ENCODE results near the gene NTSR2.

NTSR2 gene

GRCh38 chr2:11699686-11700670, 30.0 kb upstream of the NTSR2 start:
- no peak for DNase-seq (ENCODE audit: low spot score)

GRCh38 chr2:11698009-11698922, 28.3 kb upstream of the NTSR2 start:
- DNase-seq (ENCODE audit: low spot score): no peak

GRCh38 chr2:11697103-11697871, 27.3 kb upstream of the NTSR2 start:
- no peak for DNase-seq (ENCODE audit: low spot score)

- no peak for DNase-seq (ENCODE audit: low spot score)
Measured at GRCh38 chr2:11696736-11697102, 26.7 kb upstream of the NTSR2 start.

GRCh38 chr2:11695576-11695975, 25.6 kb upstream of the NTSR2 start:
- no peak for DNase-seq (ENCODE audit: low spot score)

GRCh38 chr2:11692966-11693521, 23.0 kb upstream of the NTSR2 start:
- DNase-seq (ENCODE audit: low spot score): peak; percentile 69

GRCh38 chr2:11691076-11691660, 21.2 kb upstream of the NTSR2 start:
- no peak for DNase-seq (ENCODE audit: low spot score)

- peak; percentile 80 for DNase-seq (ENCODE audit: low spot score)
Measured at GRCh38 chr2:11688222-11689069, 18.5 kb upstream of the NTSR2 start.

GRCh38 chr2:11687736-11688135, 17.7 kb upstream of the NTSR2 start:
- DNase-seq (ENCODE audit: low spot score): no peak

- DNase-seq (ENCODE audit: low spot score): no peak
Measured at GRCh38 chr2:11685906-11686470, 16.0 kb upstream of the NTSR2 start.

GRCh38 chr2:11684894-11685460, 15.0 kb upstream of the NTSR2 start:
- DNase-seq (ENCODE audit: low spot score): no peak

GRCh38 chr2:11683966-11684365, 14.0 kb upstream of the NTSR2 start:
- no peak for DNase-seq (ENCODE audit: low spot score)

GRCh38 chr2:11683476-11683875, 13.5 kb upstream of the NTSR2 start:
- no peak for DNase-seq (ENCODE audit: low spot score)

- no peak for DNase-seq (ENCODE audit: low spot score)
Measured at GRCh38 chr2:11682590-11682915, 12.6 kb upstream of the NTSR2 start.

GRCh38 chr2:11681722-11682589, 12.0 kb upstream of the NTSR2 start:
- peak; percentile 94 for DNase-seq (ENCODE audit: low spot score)

- DNase-seq (ENCODE audit: low spot score): no peak
Measured at GRCh38 chr2:11680901-11681721, 11.1 kb upstream of the NTSR2 start.

GRCh38 chr2:11680182-11680900, 10.3 kb upstream of the NTSR2 start:
- no peak for DNase-seq (ENCODE audit: low spot score)
